Measurements from ENCODE around the gene SOX3. TPM values are rescaled to one million over a fixed set of nuclear protein-coding genes. Genes with fewer than 3 reads are reported as not detected.

Gene SOX3
- total and polyA plus RNA-seq, 2 of the 13 experiments (the other 11 are each of a cell fraction or from before 2014, with no cell fraction given): not detected

DNA sequence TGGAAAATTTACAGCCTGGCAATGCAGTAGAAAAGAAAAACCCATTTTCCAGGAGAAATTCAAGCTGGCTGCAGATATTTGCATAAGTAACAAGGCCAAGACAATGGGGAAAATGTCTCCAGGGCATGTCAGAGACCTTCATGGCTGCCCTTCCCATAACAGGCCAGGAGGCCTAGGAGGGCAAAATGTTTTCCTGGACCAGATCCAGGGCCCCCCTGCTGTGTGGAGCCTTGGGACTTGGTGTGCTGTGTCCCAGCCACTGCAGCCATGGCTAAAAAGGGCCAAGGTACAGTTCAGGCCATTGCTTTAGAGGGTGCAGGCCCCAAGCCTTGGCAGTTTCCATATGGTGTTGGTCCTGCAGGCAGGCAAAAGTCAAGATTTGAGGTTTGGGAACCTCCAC lies 29.8 kb downstream of the SOX3 start:
- Histone ChIP-seq H2AFZ (ENCODE audit: low read length) (no peak overlapping the region), H3K4me3 (replicated peaks in 1 of 3; ENCODE audit: insufficient read depth in 1 of 3, low read depth in 2 of 3, low read length in 3 of 3) (no peak overlapping the region), H3K27me3 (ENCODE audit: control insufficient read depth in 1 of 2, insufficient read depth in 2 of 2, low read length in 2 of 2) (no peaks in the 10 kb centered on the region), H3K9me3 (ENCODE audit: low read length) (peaks cover 9% of the 10 kb centered on the region), H4K20me1 (ENCODE audit: insufficient read depth, low read length) (no peaks in the 10 kb centered on the region), H3K36me3 (replicated peaks in 1 of 2; ENCODE audit: control insufficient read depth in 1 of 2, insufficient read depth in 2 of 2, low read length in 2 of 2) (no peaks in the 10 kb centered on the region), H3K79me2 (ENCODE audit: insufficient read depth, low read length) (no peaks in the 10 kb centered on the region), H3K4me2 (ENCODE audit: low read depth, low read length) (no peak overlapping the region), H3K4me1 (ENCODE audit: insufficient read depth, low read length) (no peaks in the 10 kb centered on the region), H3K9ac (ENCODE audit: insufficient read depth, low read depth, low read length) (no peak overlapping the region), H3K27ac (ENCODE audit: extremely low read length, insufficient read depth, low read length) (no peak overlapping the region)
- no peak for DNase-seq (ENCODE audit: low spot score)
- ATAC-seq: no peak
- intact Hi-C loops (cut with micrococcal nuclease; ENCODE audit: unreplicated experiment) (no loop called here), in situ Hi-C loops (cut with HindIII; ENCODE audit: extremely low pct_ligation_motif_present, low pct_unique_long_range_greater_than_20kb) (no loop called here)
- no peak for TF ChIP-seq ATRX (CRISPR knock-in tag; IDR thresholded peaks at IDR 0.05; ENCODE audit: borderline replicate concordance)
- no peak for TF ChIP-seq TSC22D2 (CRISPR knock-in tag; IDR thresholded peaks at IDR 0.05; ENCODE audit: borderline replicate concordance)
- no peak for TF ChIP-seq ZNF30 (CRISPR knock-in tag; IDR thresholded peaks at IDR 0.05)
- no peak for TF ChIP-seq PAXIP1 (CRISPR knock-in tag; conservative IDR thresholded peaks at IDR 0.05)
- ChIA-PET CTCF (ENCODE audit: low intra/inter-chr PET ratio, low total read pairs) (no interaction called here), POLR2A (no interaction called here)
- no TSS peak for BruUV-seq (replicated peaks)
- FAIRE-seq: no peak

- Histone ChIP-seq H3K9me3 (ENCODE audit: low read length) (no peaks in the 10 kb centered on the region), H3K4me2 (ENCODE audit: low read depth, low read length) (no peak overlapping the region), H2AFZ (ENCODE audit: low read length) (no peak overlapping the region), H3K4me3 (replicated peaks in 1 of 3; ENCODE audit: insufficient read depth in 1 of 3, low read depth in 2 of 3, low read length in 3 of 3) (no peak overlapping the region), H4K20me1 (ENCODE audit: insufficient read depth, low read length) (no peaks in the 10 kb centered on the region), H3K36me3 (replicated peaks in 1 of 2; ENCODE audit: control insufficient read depth in 1 of 2, insufficient read depth in 2 of 2, low read length in 2 of 2) (no peaks in the 10 kb centered on the region), H3K9ac (ENCODE audit: insufficient read depth, low read depth, low read length) (no peak overlapping the region), H3K4me1 (ENCODE audit: insufficient read depth, low read length) (no peaks in the 10 kb centered on the region), H3K27ac (ENCODE audit: extremely low read length, insufficient read depth, low read length) (no peak overlapping the region), H3K79me2 (ENCODE audit: insufficient read depth, low read length) (no peaks in the 10 kb centered on the region), H3K27me3 (ENCODE audit: control insufficient read depth in 1 of 2, insufficient read depth in 2 of 2, low read length in 2 of 2) (no peaks in the 10 kb centered on the region)
- no peak for ATAC-seq
- intact Hi-C loops (cut with micrococcal nuclease; ENCODE audit: unreplicated experiment) (no loop called here), in situ Hi-C loops (cut with HindIII; ENCODE audit: extremely low pct_ligation_motif_present, low pct_unique_long_range_greater_than_20kb) (no loop called here)
- WGBS (ENCODE audit: low lambda C conversion rate): 54% methylated on average over 4 of the region's 5 CpGs
- POLR2A ChIA-PET: no interaction called here
- BruUV-seq (replicated peaks): no TSS peak
- FAIRE-seq: no peak
- CTCF ChIA-PET (ENCODE audit: low intra/inter-chr PET ratio, low total read pairs): no interaction called here
- no peak for DNase-seq (ENCODE audit: low spot score)
- TF ChIP-seq PTBP1 (IDR thresholded peaks at IDR 0.05; ENCODE audit: low read depth, low read length, poor library complexity, severe bottlenecking) (no peak), SNAPC2 (CRISPR knock-in tag; IDR thresholded peaks at IDR 0.05) (no peak), MTF2 (CRISPR knock-in tag; IDR thresholded peaks at IDR 0.05; ENCODE audit: borderline replicate concordance) (no peak), ZNF816 (CRISPR knock-in tag; IDR thresholded peaks at IDR 0.05; ENCODE audit: borderline replicate concordance) (no peak), ZNF674 (CRISPR knock-in tag; IDR thresholded peaks at IDR 0.05; ENCODE audit: low read depth) (no peak), ZNF280B (CRISPR knock-in tag; IDR thresholded peaks at IDR 0.05; ENCODE audit: borderline replicate concordance) (no peak), ZNF644 (CRISPR knock-in tag; IDR thresholded peaks at IDR 0.05; ENCODE audit: low read depth) (no peak), YEATS4 (CRISPR knock-in tag; IDR thresholded peaks at IDR 0.05; ENCODE audit: borderline replicate concordance) (no peak), POLR2AphosphoS2 (IDR thresholded peaks at IDR 0.05; ENCODE audit: low read depth, low read length) (no peak)
- TF ChIP-seq, protein P1, sequence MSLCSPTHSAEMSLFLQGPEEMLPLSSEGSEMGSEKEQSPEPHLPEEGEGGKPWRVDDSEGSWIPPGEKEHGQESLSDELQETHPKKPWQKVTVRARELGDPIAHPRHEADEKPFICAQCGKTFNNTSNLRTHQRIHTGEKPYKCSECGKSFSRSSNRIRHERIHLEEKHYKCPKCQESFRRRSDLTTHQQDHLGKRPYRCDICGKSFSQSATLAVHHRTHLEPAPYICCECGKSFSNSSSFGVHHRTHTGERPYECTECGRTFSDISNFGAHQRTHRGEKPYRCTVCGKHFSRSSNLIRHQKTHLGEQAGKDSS (CRISPR knock-in tag; IDR thresholded peaks at IDR 0.05; ENCODE audit: borderline replicate concordance, low read depth): no peak
Observed at GRCh38 chrX:140467211-140467610, 37.7 kb downstream of the SOX3 start.
